HL-60/S4 treated with retinoic acid at 250 ng/mL for 4 days and 3 days (cell line): Measurements from ENCODE around the gene FAM187B.

Experiments
- in situ Hi-C: fragments of 300-500 bp; cut with MboI; formaldehyde crosslinking; loops from 2 replicates; pipeline ENCODE4 v1.7.0; 2022; ENCODE audit warnings: low sequenced_read_pairs

The FAM187B gene

GRCh38 chr19:35179830-35180229 lies 48.7 kb downstream of the FAM187B start:
- in situ Hi-C loops, result no loop called here

GRCh38 chr19:35178701-35179100 lies 49.8 kb downstream of the FAM187B start:
- in situ Hi-C loops, result no loop called here

DNA sequence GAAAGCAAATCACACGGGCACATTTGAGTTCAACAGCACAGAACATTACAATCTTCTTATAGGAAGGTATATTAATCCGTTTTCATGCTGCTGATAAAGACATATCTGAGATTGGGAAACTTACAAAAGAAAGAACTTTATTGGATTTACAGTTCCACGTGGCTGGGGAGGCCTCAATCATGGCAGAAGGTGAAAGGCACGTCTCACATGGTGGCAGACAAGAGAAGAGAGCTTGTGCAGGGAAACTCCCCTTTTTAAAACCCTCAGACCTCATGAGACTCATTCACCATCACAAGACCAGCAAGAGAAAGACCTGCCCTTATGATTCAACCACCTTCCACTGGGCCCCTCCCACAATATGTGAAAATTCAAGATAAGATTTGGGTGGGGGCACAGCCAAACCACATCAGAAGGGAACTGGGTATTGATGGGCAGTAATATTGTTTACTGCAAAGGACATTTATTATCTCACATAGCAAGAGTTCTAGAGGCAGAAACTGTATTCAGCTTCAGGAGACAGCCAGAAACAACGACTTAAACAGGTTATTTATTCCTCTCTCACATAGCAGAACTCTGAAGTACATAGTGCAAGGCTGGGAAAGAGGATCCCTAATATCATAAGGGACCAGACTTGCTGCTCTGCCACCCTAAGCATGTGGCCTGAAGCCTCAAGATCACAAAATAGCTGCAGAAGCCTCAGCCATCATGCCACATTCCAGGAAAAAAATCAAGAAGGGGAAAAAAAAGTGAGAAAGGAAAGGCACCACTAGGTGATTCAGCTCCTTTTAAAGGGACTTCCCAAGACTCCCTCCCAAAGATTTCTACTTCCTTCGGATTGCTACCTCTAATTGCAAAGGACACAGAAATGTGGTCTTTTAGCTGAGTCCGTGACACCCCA lies 50.9 kb downstream of the FAM187B start:
- in situ Hi-C loops, result no loop called here

- in situ Hi-C loops, result no loop called here
Measured at GRCh38 chr19:35176181-35176570, 52.4 kb downstream of the FAM187B start.
